ENCODE measurements around the gene RFX5.

RFX5 gene

DNA sequence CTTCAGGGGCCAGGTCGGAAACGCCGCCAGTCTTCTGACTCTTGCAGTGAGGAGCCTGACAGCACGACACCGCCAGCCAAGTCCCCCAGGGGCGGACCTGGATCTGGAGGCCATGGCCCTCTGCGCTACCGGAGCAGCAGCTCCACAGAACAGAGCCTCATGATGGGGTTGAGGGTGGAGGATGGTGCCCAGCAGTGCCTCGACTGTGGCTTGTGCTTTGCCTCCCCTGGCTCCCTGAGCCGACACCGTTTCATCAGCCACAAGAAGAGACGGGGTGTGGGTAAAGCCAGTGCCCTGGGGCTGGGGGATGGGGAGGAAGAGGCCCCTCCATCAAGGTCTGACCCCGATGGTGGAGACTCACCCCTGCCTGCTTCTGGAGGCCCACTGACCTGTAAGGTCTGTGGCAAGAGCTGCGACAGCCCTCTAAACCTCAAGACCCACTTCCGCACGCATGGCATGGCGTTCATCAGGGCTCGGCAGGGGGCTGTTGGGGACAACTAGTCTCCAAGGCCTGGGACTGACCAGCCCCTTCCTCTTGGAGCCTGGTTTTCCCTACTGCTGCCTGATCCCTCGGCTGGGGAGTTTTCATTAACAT, 56.2 kb downstream of the RFX5 start (continued):
- TF ChIP-seq MEIS1 (CRISPR knock-in tag; IDR thresholded peaks at IDR 0.05; ENCODE audit: borderline replicate concordance) = no peak
- no peak for TF ChIP-seq ZNF600 (tag by site-specific recombination; IDR thresholded peaks at IDR 0.05)
- no peak for TF ChIP-seq ZNF133 (tag by site-specific recombination; IDR thresholded peaks at IDR 0.05)
- no peak for TF ChIP-seq SP2 (tag by site-specific recombination; IDR thresholded peaks at IDR 0.05)
- no peak for TF ChIP-seq ZNF514 (tag by site-specific recombination; IDR thresholded peaks at IDR 0.05)
- TF ChIP-seq GLI2 (tag by site-specific recombination; IDR thresholded peaks at IDR 0.05; ENCODE audit: borderline replicate concordance, low read depth) = no peak
